Keratinocyte (primary cell): ENCODE measurements around the gene IL1RAPL2. TPM values are rescaled to one million over a fixed set of nuclear protein-coding genes. Genes with fewer than 3 reads are reported as not detected.

Experiments used
- DNase-seq: peaks from one replicate; pipeline ENCODE4 v3.0.0-alpha.2; 2011; ENCODE audit warnings: low read depth, missing footprints, low spot score
- FAIRE-seq: peaks from 2 replicates; lab custom pipeline; 2011; peaks lifted over from hg19 to GRCh38; lab: Jason Lieb, UNC
- H2AFZ ChIP-seq: 2 replicates; pipeline ENCODE4 v1.6.0; 2012; ENCODE audit warnings: low read length, control low read depth, inconsistent platforms; ENCODE audit not compliant: control insufficient read depth
- H3K27ac ChIP-seq: 2 replicates; pipeline ENCODE4 v1.5.1; 2011; ENCODE audit warnings: low read length; ENCODE audit not compliant: control insufficient read depth, insufficient read depth
- H3K27me3 ChIP-seq: 3 replicates; pipeline ENCODE4 v1.6.0; 2011; ENCODE audit warnings: low read length; ENCODE audit not compliant: control insufficient read depth, insufficient read depth; ENCODE audit errors: extremely low read depth
- H3K36me3 ChIP-seq, 2 experiments: 2 replicates in 1 of 2; 3 replicates in 1 of 2; pipeline ENCODE4 v1.5.1; 2011; ENCODE audit warnings: low read length in 2 of 2, mild to moderate bottlenecking in 1 of 2; ENCODE audit not compliant: control insufficient read depth in 2 of 2, insufficient read depth in 2 of 2; ENCODE audit errors: extremely low read depth in 1 of 2
- H3K4me1 ChIP-seq: 3 replicates; pipeline ENCODE4 v1.5.1; 2011; ENCODE audit warnings: low read length; ENCODE audit not compliant: control insufficient read depth, insufficient read depth; ENCODE audit errors: extremely low read depth
- H3K4me2 ChIP-seq: 3 replicates; pipeline ENCODE4 v1.6.0; 2011; ENCODE audit warnings: low read depth, low read length; ENCODE audit not compliant: control insufficient read depth, insufficient read depth; ENCODE audit errors: extremely low read depth
- H3K4me3 ChIP-seq, 3 experiments: fragments of 200-600 bp in 1 of 3; sonication (generic) in 1 of 3; 2 replicates in 2 of 3; 3 replicates in 1 of 3; pipeline ENCODE4 v1.5.1; 2011 to 2016; ENCODE audit warnings: low read length in 3 of 3, mild to moderate bottlenecking in 3 of 3, control low read depth in 2 of 3, inconsistent platforms in 1 of 3, low read depth in 1 of 3, mixed read lengths in 1 of 3, mixed run types in 1 of 3, moderate library complexity in 1 of 3; ENCODE audit not compliant: control insufficient read depth in 2 of 3, insufficient read depth in 2 of 3; ENCODE audit errors: extremely low read depth in 1 of 3
- H3K79me2 ChIP-seq: 2 replicates; pipeline ENCODE4 v1.6.0; 2012; ENCODE audit warnings: low read length; ENCODE audit not compliant: control insufficient read depth, insufficient read depth
- H3K9ac ChIP-seq: 3 replicates; pipeline ENCODE4 v1.6.0; 2011; ENCODE audit warnings: low read length; ENCODE audit not compliant: control insufficient read depth, insufficient read depth; ENCODE audit errors: extremely low read depth
- H3K9me1 ChIP-seq: 3 replicates; pipeline ENCODE4 v1.6.0; 2011; ENCODE audit warnings: low read length; ENCODE audit not compliant: control insufficient read depth, insufficient read depth; ENCODE audit errors: extremely low read depth
- H3K9me3 ChIP-seq: 2 replicates; pipeline ENCODE4 v1.5.1; 2012; ENCODE audit warnings: low read depth, low read length; ENCODE audit not compliant: control insufficient read depth
- H4K20me1 ChIP-seq: 3 replicates; pipeline ENCODE4 v1.6.0; 2011; ENCODE audit warnings: low read length; ENCODE audit not compliant: control insufficient read depth, insufficient read depth; ENCODE audit errors: extremely low read depth
- EZH2 ChIP-seq: IDR thresholded peaks from one replicate; pipeline ENCODE4 v1.6.1; 2012; ENCODE audit warnings: inconsistent platforms, mild to moderate bottlenecking, low read length, moderate library complexity
- dilution Hi-C: fragments of 300-500 bp; cut with MboI; formaldehyde crosslinking; loops from one replicate; pipeline ENCODE4 v1.7.0; 2020; ENCODE audit warnings: low sequenced_read_pairs; ENCODE audit not compliant: extremely low pct_ligation_motif_present
- polyA plus RNA-seq, 5 experiments: library from polyadenylated mRNA; depleted of rRNA in 3 of 5; stranded (reverse) in 3 of 5; stranded (forward) in 1 of 5; unstranded in 1 of 5; fragments of >200 nt; gene quantifications; 1 replicate in 1 of 5; 2 replicates in 3 of 5; 3 replicates in 1 of 5; pipeline versions ENCODE4 v1.2.1 to v1.2.3, GENCODE V29; 2011 to 2012; ENCODE audit warnings: missing spikeins in 2 of 5, low read depth in 1 of 5, low replicate concordance in 1 of 5
- TF ChIP-seq, protein P1 (sequence below), 3 experiments: IDR thresholded peaks in 1 of 3; conservative IDR thresholded peaks in 1 of 3; optimal IDR thresholded peaks in 1 of 3; 2 replicates in 2 of 3; 3 replicates in 1 of 3; pipeline versions ENCODE3 to v1.5.1; 2011; ENCODE audit warnings: low read length in 3 of 3, mild to moderate bottlenecking in 3 of 3, moderate library complexity in 2 of 3, control low read depth in 1 of 3, inconsistent platforms in 1 of 3; ENCODE audit not compliant: insufficient read depth in 2 of 3; ENCODE audit errors: extremely low read depth in 1 of 3

IL1RAPL2 gene
- polyA plus RNA-seq, 1 donor (not counting 4 experiments of a cell fraction or from before 2014, with no cell fraction given), result 0.24 TPM

- Histone ChIP-seq H3K9ac (no peak overlapping the region), H4K20me1 (no peaks in the 10 kb centered on the region), H2AFZ (no peak overlapping the region), H3K36me3 (no peaks in the 10 kb centered on the region), H3K9me1 (no peaks in the 10 kb centered on the region), H3K9me3 (peaks cover 7% of the 10 kb centered on the region), H3K79me2 (no peaks in the 10 kb centered on the region), H3K4me2 (no peak overlapping the region), H3K4me3 (no peak overlapping the region), H3K4me1 (no peaks in the 10 kb centered on the region), H3K27ac (no peak overlapping the region), H3K27me3 (no peaks in the 10 kb centered on the region)
- TF ChIP-seq, protein P1, sequence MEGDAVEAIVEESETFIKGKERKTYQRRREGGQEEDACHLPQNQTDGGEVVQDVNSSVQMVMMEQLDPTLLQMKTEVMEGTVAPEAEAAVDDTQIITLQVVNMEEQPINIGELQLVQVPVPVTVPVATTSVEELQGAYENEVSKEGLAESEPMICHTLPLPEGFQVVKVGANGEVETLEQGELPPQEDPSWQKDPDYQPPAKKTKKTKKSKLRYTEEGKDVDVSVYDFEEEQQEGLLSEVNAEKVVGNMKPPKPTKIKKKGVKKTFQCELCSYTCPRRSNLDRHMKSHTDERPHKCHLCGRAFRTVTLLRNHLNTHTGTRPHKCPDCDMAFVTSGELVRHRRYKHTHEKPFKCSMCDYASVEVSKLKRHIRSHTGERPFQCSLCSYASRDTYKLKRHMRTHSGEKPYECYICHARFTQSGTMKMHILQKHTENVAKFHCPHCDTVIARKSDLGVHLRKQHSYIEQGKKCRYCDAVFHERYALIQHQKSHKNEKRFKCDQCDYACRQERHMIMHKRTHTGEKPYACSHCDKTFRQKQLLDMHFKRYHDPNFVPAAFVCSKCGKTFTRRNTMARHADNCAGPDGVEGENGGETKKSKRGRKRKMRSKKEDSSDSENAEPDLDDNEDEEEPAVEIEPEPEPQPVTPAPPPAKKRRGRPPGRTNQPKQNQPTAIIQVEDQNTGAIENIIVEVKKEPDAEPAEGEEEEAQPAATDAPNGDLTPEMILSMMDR (optimal IDR thresholded peaks at IDR 0.05 in 1 of 3, IDR thresholded peaks at IDR 0.05 in 1 of 3, conservative IDR thresholded peaks at IDR 0.05 in 1 of 3; ENCODE audit: extremely low read depth in 1 of 3, insufficient read depth in 2 of 3, low read length in 3 of 3), result no peak
- no peak for TF ChIP-seq EZH2
- FAIRE-seq, result no peak
- dilution Hi-C loops, result no loop called here
- DNase-seq, result no peak
Observed at GRCh38 chrX:104762641-104763040, 196.6 kb downstream of the IL1RAPL2 start.

DNA sequence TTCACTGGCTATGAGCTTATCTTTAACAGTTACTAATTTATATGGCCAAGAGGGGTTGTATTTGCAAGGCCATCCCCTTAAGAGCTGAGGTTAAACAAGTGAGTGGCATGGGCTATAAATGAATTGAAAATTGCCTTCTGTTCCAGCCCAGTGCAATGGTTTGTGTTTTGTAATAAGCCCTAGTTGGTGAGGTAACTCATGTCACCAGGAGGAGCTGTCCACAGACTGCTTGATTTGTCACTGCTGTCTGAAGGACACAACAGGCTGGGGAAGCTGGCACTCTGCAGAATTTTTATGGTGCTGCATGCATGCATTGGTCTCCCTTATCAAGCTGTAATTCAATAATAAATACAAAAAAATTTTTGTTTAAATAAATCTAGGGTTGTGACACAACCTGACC lies 223.8 kb downstream of the IL1RAPL2 start:
- H3K4me3 ChIP-seq, result no peak overlapping the region
- H3K9me3 ChIP-seq, result no peaks in the 10 kb centered on the region
- H3K4me2 ChIP-seq, result no peak overlapping the region
- H3K27ac ChIP-seq, result no peak overlapping the region
- no peak overlapping the region for H2AFZ ChIP-seq
- no peaks in the 10 kb centered on the region for H3K79me2 ChIP-seq
- no peaks in the 10 kb centered on the region for H4K20me1 ChIP-seq
- H3K9ac ChIP-seq, result no peak overlapping the region
- no peaks in the 10 kb centered on the region for H3K9me1 ChIP-seq
- H3K4me1 ChIP-seq, result no peaks in the 10 kb centered on the region
- no peak for FAIRE-seq
- no peak for DNase-seq
- dilution Hi-C loops, result no loop called here
- TF ChIP-seq EZH2, result no peak
- TF ChIP-seq, protein P1 (optimal IDR thresholded peaks at IDR 0.05 in 1 of 3, IDR thresholded peaks at IDR 0.05 in 1 of 3, conservative IDR thresholded peaks at IDR 0.05 in 1 of 3; ENCODE audit: extremely low read depth in 1 of 3, insufficient read depth in 2 of 3, low read length in 3 of 3), result peak in 1 of 3 experiments; percentile 4
- H3K36me3 ChIP-seq, result no peaks in the 10 kb centered on the region
- peaks cover 6% of the 10 kb centered on the region for H3K27me3 ChIP-seq
